ENCODE results near the gene PTK6. TPM values are rescaled to one million over a fixed set of nuclear protein-coding genes. Genes with fewer than 3 reads are reported as not detected.

The PTK6 gene
- total and polyA plus RNA-seq, 2 of the 13 experiments (the other 11 are each of a cell fraction or from before 2014, with no cell fraction given) = 0.08 TPM; not detected in 1

DNA sequence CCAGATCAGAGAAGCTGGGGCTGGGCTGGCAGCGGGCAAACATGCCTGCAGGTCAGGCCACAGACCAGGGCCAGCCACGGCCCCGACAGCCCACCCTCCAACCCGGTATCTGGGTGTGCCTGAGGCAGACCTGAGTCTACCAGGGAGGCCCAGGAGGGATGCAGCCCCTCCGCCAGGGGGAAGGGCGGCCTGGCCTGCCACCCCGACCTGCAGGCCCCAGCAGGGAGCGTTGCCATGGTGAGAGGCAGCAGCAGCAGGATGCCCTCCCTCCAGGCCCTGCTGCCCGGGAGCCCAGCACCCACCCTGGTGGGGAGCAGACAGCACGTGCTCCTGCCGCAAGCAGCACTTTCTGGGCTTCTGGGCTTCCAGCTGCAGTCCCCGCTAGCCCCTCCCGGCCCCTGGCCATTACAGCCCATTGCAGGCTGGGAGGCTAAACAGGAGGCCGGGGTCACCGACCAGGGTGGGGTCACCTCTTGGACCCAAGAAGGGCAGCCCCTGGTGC is 34.5 kb downstream of the PTK6 start:
- Histone ChIP-seq H3K36me3 (replicated peaks in 1 of 2; ENCODE audit: control insufficient read depth in 1 of 2, insufficient read depth in 2 of 2, low read length in 2 of 2) (no peaks in the 10 kb centered on the region), H3K27me3 (ENCODE audit: control insufficient read depth in 1 of 2, insufficient read depth in 2 of 2, low read length in 2 of 2) (peaks cover 30 to 89% of the 10 kb centered on the region in 2 experiments), H3K9ac (ENCODE audit: insufficient read depth, low read depth, low read length) (no peak overlapping the region), H3K4me1 (ENCODE audit: insufficient read depth, low read length) (no peaks in the 10 kb centered on the region), H3K79me2 (ENCODE audit: insufficient read depth, low read length) (no peaks in the 10 kb centered on the region), H3K4me2 (ENCODE audit: low read depth, low read length) (no peak overlapping the region), H3K4me3 (replicated peaks in 1 of 3; ENCODE audit: insufficient read depth in 1 of 3, low read depth in 2 of 3, low read length in 3 of 3) (no peak overlapping the region), H3K27ac (ENCODE audit: extremely low read length, insufficient read depth, low read length) (no peak overlapping the region), H2AFZ (ENCODE audit: low read length) (no peak overlapping the region), H4K20me1 (ENCODE audit: insufficient read depth, low read length) (no peaks in the 10 kb centered on the region; the same call in 1 of the 2 replicates), H3K9me3 (ENCODE audit: low read length) (no peaks in the 10 kb centered on the region)
- intact Hi-C loops (cut with micrococcal nuclease; ENCODE audit: unreplicated experiment) = no loop called here
- CTCF ChIA-PET (ENCODE audit: low intra/inter-chr PET ratio, low total read pairs) = no interaction called here
- DNase-seq (ENCODE audit: low spot score) = no peak
- no TSS peak for BruUV-seq (replicated peaks)
- POLR2A ChIA-PET = no interaction called here
- ATAC-seq = peak; percentile 5; the same call in 2 of the 3 replicates
- in situ Hi-C loops (cut with HindIII; ENCODE audit: extremely low pct_ligation_motif_present, low pct_unique_long_range_greater_than_20kb) = no loop called here
- WGBS (ENCODE audit: low lambda C conversion rate) = 20% methylated on average over 14 of the region's 15 CpGs
- no peak for FAIRE-seq
- no peak for TF ChIP-seq ZNF672 (CRISPR knock-in tag; IDR thresholded peaks at IDR 0.05)
- no peak for TF ChIP-seq ZNF879 (CRISPR knock-in tag; IDR thresholded peaks at IDR 0.05)
- no peak for TF ChIP-seq ZNF292 (CRISPR knock-in tag; IDR thresholded peaks at IDR 0.05; ENCODE audit: borderline replicate concordance, low read depth)
- TF ChIP-seq FOXA1 (IDR thresholded peaks at IDR 0.05) = no peak
- TF ChIP-seq FOXA1 (CRISPR knock-in tag; IDR thresholded peaks at IDR 0.05) = no peak
- TF ChIP-seq ZNF225 (CRISPR knock-in tag; IDR thresholded peaks at IDR 0.05) = 0 out of 2 replicates have a peak, but pooled peaks have one; percentile 49
- TF ChIP-seq, protein P1, sequence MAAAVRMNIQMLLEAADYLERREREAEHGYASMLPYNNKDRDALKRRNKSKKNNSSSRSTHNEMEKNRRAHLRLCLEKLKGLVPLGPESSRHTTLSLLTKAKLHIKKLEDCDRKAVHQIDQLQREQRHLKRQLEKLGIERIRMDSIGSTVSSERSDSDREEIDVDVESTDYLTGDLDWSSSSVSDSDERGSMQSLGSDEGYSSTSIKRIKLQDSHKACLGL (CRISPR knock-in tag; IDR thresholded peaks at IDR 0.05) = 0 out of 2 replicates have a peak, but pooled peaks have one; percentile 28
- TF ChIP-seq GABPA (IDR thresholded peaks at IDR 0.05; ENCODE audit: low read depth, low read length) = no peak
- TF ChIP-seq GABPA (CRISPR knock-in tag; IDR thresholded peaks at IDR 0.05; ENCODE audit: low read depth) = no peak
- TF ChIP-seq ZNF776 (CRISPR knock-in tag; IDR thresholded peaks at IDR 0.05) = 0 out of 2 replicates have a peak, but pooled peaks have one; percentile 35
- no peak for TF ChIP-seq MATR3 (CRISPR knock-in tag; IDR thresholded peaks at IDR 0.05)
- 0 out of 2 replicates have a peak, but pooled peaks have one; percentile 30 for TF ChIP-seq KDM5B (CRISPR knock-in tag; IDR thresholded peaks at IDR 0.05; ENCODE audit: borderline replicate concordance)

Data from HepG2 (cell line).